NCI-H1092 treated with DMSO at 0.1 percent for 48 hours (cell line): ENCODE results near the gene ZSCAN9.

Experiments
- DNase-seq: peaks from one replicate; lab custom pipeline; 2025; lab: John Stamatoyannopoulos, UW

Gene ZSCAN9

GRCh38 chr6:28225056-28225834 is at the start of gene ZSCAN9:
Gene ZSCAN9 (plus strand): TSS chr6:28225275. CDS start chr6:28227085, 1,810 bp downstream.
- DNase-seq: peak; percentile 70

GRCh38 chr6:28176373-28176772 is 48.7 kb upstream of the ZSCAN9 start:
- DNase-seq: no peak

- DNase-seq: no peak
These were observed 42.8 kb upstream of the ZSCAN9 start for GRCh38 chr6:28182255-28182654.

DNA sequence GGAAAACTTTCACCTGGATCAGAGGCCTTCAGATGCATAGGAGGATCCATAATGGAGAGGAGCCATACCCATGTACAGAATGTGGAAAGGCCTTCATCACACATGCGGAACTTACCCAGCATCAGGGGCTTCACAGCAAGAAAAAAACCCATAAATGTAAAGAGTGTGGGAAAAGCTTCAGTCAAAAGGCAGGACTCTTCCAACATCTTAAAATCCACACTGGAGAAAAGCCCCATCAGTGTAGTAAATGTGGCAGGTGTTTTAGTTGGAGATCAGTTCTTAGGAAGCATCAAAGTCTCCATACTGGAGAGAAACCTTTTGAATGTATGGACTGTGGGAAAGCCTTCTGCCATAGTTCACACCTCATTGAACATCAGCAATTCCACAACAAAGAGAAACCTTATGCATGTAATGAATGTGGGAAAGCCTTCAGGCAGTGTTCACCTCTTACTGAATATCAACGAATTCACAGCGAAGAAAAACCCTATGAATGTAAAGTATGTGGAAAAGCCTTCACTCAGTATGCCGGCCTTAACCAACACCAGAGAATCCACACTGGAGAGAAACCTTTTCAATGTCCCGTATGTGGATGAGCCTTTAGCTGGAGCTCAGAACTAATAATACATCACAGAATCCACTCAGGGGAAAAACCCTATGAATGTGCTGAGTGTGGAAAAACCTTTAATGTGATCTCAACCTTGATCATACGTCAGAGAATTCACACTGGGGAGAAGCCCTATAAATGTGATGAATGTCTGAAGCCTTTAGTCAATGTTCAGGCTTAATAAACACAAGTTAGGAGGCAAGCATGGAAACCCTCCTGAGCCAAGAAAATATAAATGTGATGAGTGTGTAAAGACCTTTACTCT is 36.7 kb upstream of the ZSCAN9 start:
- DNase-seq: no peak

GRCh38 chr6:28200020-28200419 is 25.1 kb upstream of the ZSCAN9 start:
- DNase-seq: no peak

DNA sequence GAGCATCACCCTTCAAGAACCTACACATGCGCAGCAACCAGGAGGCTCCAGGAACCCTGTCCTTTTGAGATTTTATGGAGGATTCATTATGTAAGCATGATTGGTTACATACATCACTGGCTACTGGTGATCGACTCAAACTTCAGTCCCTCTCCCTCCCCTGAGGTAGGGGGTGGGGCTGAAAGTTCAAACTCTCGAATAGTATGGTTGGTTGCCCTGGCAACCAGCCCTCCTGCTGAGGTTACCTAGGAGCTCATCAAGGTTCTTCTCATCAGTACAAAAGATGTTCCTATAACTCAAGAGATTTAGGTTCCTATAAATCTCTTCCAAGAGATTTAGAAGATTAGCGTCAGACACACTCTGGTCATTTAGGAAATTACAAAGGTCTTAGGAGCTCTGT is 21.9 kb upstream of the ZSCAN9 start:
- DNase-seq: no peak

- DNase-seq: no peak
These were observed 19.2 kb upstream of the ZSCAN9 start for GRCh38 chr6:28205879-28206278.

DNA sequence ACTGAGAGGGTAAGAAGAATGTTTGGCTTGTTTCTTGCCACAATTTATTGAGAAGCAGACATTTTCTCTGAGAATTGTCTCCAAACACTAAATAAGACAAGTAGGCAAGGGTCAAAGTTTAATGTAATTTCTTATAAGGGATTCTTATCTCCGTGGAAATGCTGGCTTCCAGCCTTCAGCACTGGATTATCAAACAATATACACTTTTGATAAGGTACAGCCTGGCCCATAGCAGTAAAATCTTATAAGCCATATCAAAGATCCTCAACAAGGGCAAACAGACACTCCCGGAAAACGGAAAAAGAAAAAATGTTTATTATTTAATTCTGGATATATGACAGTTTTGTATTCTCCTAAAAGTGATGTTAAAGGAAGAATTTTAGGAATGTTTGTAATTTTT is 18.5 kb upstream of the ZSCAN9 start:
- DNase-seq: no peak

DNA sequence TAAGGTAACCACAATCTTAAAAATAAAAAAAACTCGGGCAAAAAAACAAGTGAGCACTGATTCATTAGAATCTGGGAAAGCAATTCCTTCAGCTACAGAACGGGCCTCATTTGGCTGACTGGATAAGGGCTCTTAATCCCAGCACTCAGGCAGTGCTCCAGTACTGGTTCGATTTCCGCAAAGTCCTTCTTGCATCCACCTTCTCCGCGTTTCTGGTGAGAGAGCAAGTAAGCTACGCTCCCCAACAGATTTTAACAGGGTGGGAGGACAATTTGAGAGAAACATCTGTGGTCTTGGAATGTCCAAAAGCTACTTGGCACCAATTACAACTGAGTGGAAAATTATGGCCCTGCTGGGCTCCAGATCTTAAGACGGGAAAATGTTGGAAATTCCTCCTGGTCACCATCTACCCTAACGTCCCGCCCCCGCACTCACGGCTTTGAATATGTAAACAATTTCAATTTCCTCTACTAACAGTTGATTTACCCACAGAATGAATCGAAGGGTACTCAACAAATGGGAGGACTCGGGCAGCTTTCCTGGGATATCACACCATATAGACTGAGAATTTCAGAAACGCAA is 18.1 kb upstream of the ZSCAN9 start:
- no peak for DNase-seq

DNA sequence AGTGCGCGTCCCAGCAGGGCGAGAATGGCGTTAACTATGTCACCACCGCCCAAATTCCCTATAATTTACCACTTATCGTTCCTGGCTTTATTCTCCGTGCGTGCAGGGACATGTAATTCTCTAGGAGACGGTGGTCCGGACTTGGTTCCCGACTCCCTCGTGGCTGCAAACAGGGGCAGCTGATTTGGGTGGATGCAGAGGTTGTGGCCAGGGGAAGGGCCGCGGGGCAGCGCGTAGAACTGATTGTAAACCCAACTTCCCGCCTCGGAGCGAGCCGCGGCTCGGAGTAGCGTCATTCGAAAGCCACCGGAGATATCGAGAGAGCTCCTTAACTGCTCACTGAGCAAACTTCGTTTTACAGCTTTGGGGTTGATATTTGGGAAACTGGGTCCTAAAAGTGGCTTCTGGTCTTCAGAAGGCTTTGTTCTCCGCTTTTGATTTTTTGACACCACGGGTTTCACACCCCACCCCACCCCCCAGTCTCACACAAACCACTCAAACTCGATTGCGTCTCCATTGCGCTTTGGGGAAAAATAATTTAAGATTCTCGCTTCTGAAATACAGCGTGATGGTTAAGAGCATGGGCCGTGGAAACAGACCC is 17.5 kb upstream of the ZSCAN9 start:
- no peak for DNase-seq

DNA sequence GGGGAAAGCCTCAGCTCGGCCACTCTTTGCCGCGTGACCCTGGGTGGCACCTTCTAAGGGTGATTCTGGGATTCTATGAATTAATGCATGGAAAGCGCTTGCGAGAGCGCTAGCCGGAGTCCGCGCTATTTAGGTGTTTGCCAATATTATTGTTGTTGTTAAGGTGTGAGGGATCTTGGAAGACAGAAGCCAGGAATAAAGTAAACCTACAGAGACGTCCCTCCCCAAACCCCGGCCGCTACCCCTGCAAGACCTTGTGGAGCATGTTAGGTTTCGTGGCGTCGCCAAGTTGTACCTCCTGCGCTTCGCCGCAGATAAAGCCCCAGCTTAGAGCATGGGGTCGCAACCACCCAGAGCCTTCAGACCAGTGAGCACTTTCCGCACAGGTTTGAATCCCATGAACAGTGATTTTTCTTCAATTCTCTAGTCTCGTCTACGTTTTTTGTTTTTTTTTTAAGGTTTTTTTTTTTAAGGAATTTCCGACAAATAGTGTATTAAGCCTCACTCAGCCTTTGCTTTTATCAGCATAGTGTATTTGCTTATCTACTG is 16.9 kb upstream of the ZSCAN9 start:
- DNase-seq: no peak

DNA sequence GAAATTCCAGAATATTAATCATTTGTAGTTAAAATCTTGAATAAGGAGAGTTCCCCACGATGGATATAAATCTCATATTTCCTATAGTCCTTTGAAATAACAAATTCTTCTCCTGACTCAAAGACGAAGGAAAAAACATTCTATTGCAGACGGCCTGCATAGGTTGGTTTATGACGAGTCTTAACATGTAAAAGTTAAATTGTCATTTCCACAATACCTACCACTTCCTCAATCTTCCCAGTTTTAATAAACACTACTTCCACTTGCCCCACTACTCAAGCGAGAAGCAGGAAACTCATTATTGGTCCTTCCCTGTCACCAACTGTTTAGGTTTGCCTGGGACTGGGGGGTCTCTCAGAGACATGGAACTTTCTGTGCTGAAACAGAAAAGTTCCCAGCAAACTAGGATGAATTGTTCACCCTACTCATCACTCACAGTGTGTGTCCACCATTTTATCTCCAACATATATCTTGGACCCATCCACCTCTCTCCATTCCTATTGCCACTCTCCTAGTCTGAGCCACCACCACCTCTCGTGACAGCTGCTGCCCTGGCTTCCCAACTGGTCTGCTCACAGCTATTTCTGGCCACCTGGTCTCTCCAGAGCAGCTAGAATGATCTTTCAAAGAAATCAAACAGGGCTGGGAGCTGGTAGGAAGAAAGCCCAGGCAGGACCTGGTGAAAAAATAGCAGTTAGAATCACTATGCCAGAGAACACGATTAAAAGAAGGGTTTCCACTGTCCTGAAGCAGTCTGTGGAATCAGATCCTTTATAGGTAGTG is 15.1 kb upstream of the ZSCAN9 start:
- DNase-seq: no peak

GRCh38 chr6:28211840-28212509 is 13.1 kb upstream of the ZSCAN9 start:
- DNase-seq: no peak

- DNase-seq: peak; percentile 41
These were observed 12.4 kb upstream of the ZSCAN9 start for GRCh38 chr6:28212510-28213212.

GRCh38 chr6:28213213-28213523 is 11.9 kb upstream of the ZSCAN9 start:
- DNase-seq: no peak

DNA sequence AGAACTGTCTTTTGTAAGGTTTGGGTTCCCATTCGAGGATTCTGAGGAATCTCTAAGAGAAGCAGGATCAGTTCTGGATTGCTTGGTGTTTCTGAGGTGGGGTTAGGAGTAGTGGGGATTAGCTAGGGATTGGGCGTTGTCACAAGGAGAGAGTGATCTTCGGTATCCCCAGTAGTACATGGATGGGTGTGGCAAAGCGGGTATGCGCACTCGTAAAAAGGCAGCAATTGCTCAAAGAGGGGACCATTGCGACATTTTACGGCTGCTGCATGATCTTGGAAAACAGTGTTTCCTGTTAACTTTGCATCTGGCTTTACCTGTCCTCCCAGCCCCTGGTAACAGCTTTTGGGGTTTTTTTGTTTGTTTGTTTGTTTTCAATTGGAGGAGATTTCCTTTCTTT is 9.7 kb upstream of the ZSCAN9 start:
- no peak for DNase-seq

DNA sequence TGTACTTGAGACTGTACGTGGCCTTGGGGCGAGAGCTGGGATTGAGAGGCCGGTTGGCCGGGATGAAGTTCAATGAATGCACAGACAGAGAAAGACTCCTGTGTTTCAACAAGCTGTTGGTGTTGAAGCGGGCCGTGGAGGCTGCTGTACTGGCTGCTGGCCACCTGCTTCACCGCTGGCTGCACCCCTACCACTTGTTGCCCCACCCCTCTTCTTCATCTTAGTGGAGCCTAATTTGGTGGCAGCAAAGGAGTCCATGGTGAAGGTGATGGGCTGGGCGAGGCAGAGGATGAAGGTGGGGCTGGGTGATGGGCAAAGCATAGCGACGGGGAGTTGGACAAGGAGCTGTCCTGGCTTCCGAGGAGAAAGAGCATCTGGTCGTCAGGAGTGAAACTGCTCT is 7.2 kb upstream of the ZSCAN9 start:
- DNase-seq: no peak

DNA sequence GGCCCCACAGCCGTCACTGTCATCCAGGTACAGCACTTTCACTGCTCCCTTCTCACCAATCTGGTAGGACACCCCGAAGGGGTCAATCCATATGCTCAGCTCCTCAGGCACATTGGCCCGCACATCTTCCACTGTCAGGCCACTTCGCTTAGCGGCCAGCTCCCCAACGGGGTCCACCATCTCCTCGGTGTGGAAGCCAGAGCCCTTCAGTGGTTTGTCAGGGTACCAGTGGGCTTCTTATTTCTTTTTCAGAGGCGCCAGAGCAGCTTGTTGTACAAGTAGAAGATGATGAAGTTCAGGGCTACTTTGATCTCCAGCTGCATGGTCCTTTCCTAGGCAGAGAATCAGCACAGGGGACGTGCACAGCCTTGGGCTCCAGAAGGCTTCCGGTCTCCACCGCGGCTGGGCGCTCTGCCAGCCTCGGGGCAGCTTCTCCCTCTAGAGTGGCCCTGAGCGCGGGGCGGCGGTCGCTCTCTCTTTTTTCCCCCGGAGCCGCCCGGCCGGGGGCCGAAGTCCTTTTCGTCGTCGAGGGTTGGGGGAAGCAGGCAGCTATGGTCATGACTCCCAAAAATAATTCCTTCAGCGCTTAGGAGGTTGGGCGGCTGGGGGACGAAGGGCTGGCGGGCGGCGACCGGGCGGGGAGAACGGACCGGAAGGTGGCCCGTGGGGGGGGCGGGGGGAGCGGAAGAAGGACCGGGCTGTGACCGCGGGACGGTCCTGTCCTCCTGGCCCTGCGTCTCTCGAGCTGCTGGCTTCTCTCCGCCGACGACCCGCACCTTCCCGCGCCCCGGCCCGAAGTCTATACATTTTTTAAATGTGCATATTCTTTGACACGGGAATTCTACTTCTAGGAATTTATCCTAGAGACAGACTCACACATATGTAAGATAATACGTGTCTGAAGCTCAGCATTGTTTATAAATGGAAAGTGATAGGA is 6.5 kb upstream of the ZSCAN9 start:
- peak; percentile 38 for DNase-seq
